ENCODE data around the gene CLEC2A. TPM values are rescaled to one million over a fixed set of nuclear protein-coding genes. Genes with fewer than 3 reads are reported as not detected.

The CLEC2A gene
- total RNA-seq, 1 experiment from 2014 or later = not detected

DNA sequence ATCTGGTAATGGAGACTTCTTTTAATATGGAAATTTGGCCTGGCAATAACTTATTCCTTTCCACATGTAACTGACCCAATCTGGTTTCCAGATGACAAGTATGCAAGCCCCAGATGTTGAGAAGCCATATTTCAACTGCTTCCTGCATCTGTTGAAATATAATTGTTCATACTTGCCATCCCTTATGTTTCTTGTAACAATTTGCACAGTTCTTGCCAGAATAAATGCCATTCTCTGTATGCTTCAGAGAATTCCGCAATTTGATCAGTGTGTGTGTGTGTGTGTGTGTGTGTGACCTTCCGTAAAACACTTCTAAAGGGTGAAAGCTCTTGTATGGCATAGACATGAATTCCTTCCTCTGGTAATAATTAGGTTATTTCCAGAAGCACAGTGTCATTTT, 1.8 kb upstream of the CLEC2A start:
- ATAC-seq = no peak
- TF ChIP-seq SP1 (IDR thresholded peaks at IDR 0.05; ENCODE audit: low read depth) (no peak), ELF1 (IDR thresholded peaks at IDR 0.05; ENCODE audit: borderline replicate concordance, low read depth) (no peak), CBX3 (IDR thresholded peaks at IDR 0.05; ENCODE audit: low read depth) (no peak), FOSL1 (IDR thresholded peaks at IDR 0.05; ENCODE audit: low read depth) (no peak)
- TF ChIP-seq, protein P1, sequence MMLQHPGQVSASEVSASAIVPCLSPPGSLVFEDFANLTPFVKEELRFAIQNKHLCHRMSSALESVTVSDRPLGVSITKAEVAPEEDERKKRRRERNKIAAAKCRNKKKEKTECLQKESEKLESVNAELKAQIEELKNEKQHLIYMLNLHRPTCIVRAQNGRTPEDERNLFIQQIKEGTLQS (IDR thresholded peaks at IDR 0.05) = no peak
- TF ChIP-seq, protein P2, sequence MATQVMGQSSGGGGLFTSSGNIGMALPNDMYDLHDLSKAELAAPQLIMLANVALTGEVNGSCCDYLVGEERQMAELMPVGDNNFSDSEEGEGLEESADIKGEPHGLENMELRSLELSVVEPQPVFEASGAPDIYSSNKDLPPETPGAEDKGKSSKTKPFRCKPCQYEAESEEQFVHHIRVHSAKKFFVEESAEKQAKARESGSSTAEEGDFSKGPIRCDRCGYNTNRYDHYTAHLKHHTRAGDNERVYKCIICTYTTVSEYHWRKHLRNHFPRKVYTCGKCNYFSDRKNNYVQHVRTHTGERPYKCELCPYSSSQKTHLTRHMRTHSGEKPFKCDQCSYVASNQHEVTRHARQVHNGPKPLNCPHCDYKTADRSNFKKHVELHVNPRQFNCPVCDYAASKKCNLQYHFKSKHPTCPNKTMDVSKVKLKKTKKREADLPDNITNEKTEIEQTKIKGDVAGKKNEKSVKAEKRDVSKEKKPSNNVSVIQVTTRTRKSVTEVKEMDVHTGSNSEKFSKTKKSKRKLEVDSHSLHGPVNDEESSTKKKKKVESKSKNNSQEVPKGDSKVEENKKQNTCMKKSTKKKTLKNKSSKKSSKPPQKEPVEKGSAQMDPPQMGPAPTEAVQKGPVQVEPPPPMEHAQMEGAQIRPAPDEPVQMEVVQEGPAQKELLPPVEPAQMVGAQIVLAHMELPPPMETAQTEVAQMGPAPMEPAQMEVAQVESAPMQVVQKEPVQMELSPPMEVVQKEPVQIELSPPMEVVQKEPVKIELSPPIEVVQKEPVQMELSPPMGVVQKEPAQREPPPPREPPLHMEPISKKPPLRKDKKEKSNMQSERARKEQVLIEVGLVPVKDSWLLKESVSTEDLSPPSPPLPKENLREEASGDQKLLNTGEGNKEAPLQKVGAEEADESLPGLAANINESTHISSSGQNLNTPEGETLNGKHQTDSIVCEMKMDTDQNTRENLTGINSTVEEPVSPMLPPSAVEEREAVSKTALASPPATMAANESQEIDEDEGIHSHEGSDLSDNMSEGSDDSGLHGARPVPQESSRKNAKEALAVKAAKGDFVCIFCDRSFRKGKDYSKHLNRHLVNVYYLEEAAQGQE (IDR thresholded peaks at IDR 0.05; ENCODE audit: low read depth) = no peak
- TF ChIP-seq, protein P3, sequence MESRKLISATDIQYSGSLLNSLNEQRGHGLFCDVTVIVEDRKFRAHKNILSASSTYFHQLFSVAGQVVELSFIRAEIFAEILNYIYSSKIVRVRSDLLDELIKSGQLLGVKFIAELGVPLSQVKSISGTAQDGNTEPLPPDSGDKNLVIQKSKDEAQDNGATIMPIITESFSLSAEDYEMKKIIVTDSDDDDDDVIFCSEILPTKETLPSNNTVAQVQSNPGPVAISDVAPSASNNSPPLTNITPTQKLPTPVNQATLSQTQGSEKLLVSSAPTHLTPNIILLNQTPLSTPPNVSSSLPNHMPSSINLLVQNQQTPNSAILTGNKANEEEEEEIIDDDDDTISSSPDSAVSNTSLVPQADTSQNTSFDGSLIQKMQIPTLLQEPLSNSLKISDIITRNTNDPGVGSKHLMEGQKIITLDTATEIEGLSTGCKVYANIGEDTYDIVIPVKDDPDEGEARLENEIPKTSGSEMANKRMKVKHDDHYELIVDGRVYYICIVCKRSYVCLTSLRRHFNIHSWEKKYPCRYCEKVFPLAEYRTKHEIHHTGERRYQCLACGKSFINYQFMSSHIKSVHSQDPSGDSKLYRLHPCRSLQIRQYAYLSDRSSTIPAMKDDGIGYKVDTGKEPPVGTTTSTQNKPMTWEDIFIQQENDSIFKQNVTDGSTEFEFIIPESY (IDR thresholded peaks at IDR 0.05; ENCODE audit: extremely low read depth, insufficient replicate concordance, low read length) = no peak
- Histone ChIP-seq H3K9me2 (ENCODE audit: insufficient read depth) (no peaks in the 10 kb centered on the region), H3K27me3 (ENCODE audit: insufficient read depth, low read length) (peaks cover 32% of the 10 kb centered on the region), H3K36me3 (ENCODE audit: control insufficient read depth in 1 of 2, insufficient read depth in 2 of 2, low read length in 2 of 2) (no peaks in the 10 kb centered on the region), H3K4me1 (ENCODE audit: control insufficient read depth in 1 of 2, insufficient read depth in 2 of 2, low read length in 2 of 2) (no peaks in the 10 kb centered on the region), H3K9me3 (ENCODE audit: control insufficient read depth in 1 of 2, insufficient read depth in 1 of 2, low read depth in 1 of 2, low read length in 2 of 2) (no peaks in the 10 kb centered on the region), H3K27ac (ENCODE audit: low read depth, low read length) (no peak overlapping the region), H3K79me2 (ENCODE audit: insufficient read depth, low read length) (no peaks in the 10 kb centered on the region), H2AFZ (ENCODE audit: low read depth, low read length, poor library complexity, severe bottlenecking) (no peak overlapping the region), H4K20me1 (ENCODE audit: insufficient read depth) (no peaks in the 10 kb centered on the region), H3K9ac (ENCODE audit: low read length) (no peak overlapping the region), H3K4me3 (replicated peaks in 1 of 2; ENCODE audit: low read depth in 1 of 2, low read length in 2 of 2) (no peak overlapping the region), H3K4me2 (ENCODE audit: low read length) (no peak overlapping the region)
- DNase-seq (ENCODE audit: low read depth, low spot score) = no peak
- RAD21 ChIA-PET (ENCODE audit: low non-redundant PET in 1 of 2, low total read pairs in 2 of 2, uncharacterized antibody in 2 of 2, unreplicated experiment in 2 of 2) = no interaction called here
- POLR2A ChIA-PET = no interaction called here
- no TSS peak for BruUV-seq (replicated peaks)
- CTCF ChIA-PET = no interaction called here
- intact Hi-C loops (cut with micrococcal nuclease) = no loop called here
